ENCODE results near the gene TBC1D2B.
"Not testable (repeated sequence)": the region's sequence is repeated elsewhere in the genome, so short reads cannot be mapped to it uniquely, and the experiment has no call there.

DNA sequence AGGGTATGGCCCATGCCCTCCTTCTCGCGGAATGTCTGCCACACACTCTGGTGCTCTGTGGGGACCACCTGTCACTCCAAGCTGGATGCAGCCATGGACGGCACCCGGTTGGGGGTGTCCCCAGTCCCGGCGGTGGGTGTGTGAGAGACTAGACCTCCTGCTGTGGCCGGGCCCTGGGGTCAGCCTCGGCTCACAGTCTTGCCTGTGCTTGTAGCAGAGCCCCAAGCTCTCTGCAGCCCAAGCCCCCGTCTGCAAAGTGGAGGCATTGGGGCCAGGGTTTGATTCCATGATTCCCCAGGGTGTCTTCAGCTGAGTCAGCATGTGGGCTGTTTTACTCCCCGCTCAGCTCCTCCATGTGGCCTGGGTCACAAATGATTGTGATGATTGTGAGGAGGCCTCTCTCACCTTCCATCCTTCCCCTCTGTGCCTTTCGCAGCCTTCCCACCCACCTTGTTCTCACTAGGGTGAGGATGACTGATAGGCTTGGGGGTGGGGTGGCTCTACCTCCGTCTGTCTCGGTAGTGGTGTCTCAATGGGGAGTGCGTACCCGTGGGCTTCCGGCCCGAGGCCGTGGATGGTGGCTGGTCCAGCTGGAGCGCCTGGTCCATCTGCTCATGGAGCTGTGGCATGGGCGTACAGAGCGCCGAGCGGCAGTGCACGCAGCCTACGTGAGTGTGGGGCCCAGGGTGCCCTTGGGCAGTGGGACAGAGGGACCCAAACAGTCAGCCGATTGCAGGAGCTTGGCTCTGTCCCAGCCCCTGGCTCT, 100.6 kb downstream of the TBC1D2B start:
- TF ChIP-seq, protein P1, sequence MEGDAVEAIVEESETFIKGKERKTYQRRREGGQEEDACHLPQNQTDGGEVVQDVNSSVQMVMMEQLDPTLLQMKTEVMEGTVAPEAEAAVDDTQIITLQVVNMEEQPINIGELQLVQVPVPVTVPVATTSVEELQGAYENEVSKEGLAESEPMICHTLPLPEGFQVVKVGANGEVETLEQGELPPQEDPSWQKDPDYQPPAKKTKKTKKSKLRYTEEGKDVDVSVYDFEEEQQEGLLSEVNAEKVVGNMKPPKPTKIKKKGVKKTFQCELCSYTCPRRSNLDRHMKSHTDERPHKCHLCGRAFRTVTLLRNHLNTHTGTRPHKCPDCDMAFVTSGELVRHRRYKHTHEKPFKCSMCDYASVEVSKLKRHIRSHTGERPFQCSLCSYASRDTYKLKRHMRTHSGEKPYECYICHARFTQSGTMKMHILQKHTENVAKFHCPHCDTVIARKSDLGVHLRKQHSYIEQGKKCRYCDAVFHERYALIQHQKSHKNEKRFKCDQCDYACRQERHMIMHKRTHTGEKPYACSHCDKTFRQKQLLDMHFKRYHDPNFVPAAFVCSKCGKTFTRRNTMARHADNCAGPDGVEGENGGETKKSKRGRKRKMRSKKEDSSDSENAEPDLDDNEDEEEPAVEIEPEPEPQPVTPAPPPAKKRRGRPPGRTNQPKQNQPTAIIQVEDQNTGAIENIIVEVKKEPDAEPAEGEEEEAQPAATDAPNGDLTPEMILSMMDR (IDR thresholded peaks at IDR 0.05 in 4 of 5, conservative IDR thresholded peaks at IDR 0.05 in 1 of 5), result not testable (repeated sequence)
- not testable (repeated sequence) for TF ChIP-seq POLR2A (IDR thresholded peaks at IDR 0.05)

Data from gastrocnemius medialis (tissue), 4 donors.